Measurements from ENCODE around the gene E4F1.
A peak's percentile ranks its signal among the peaks of the same experiment; 100 is the strongest.

Gene E4F1

GRCh38 chr16:2276368-2277195, 53.2 kb downstream of the E4F1 start:
- no peak overlapping the region for H3K4me3 ChIP-seq (ENCODE audit: low read depth, low read length)
- TF ChIP-seq POLR2A (IDR thresholded peaks at IDR 0.05; ENCODE audit: extremely low read depth, insufficient read length) (no peak), MYC (IDR thresholded peaks at IDR 0.05; ENCODE audit: low read depth, low read length) (no peak), MAX (IDR thresholded peaks at IDR 0.05; ENCODE audit: low read depth, low read length) (no peak), CTCF (IDR thresholded peaks at IDR 0.05; ENCODE audit: low read depth, low read length) (no peak)
- DNase-seq (ENCODE audit: low read depth) = no peak

- TF ChIP-seq MYC (IDR thresholded peaks at IDR 0.05; ENCODE audit: low read depth, low read length) (no peak), POLR2A (IDR thresholded peaks at IDR 0.05; ENCODE audit: extremely low read depth, insufficient read length) (no peak), CTCF (IDR thresholded peaks at IDR 0.05; ENCODE audit: low read depth, low read length) (no peak), MAX (IDR thresholded peaks at IDR 0.05; ENCODE audit: low read depth, low read length) (no peak)
- H3K4me3 ChIP-seq (ENCODE audit: low read depth, low read length) = no peak overlapping the region
- no peak for DNase-seq (ENCODE audit: low read depth)
Measured at GRCh38 chr16:2277466-2278271, 54.3 kb downstream of the E4F1 start.

GRCh38 chr16:2278272-2278608, 54.8 kb downstream of the E4F1 start:
- TF ChIP-seq MAX (IDR thresholded peaks at IDR 0.05; ENCODE audit: low read depth, low read length) (no peak), CTCF (IDR thresholded peaks at IDR 0.05; ENCODE audit: low read depth, low read length) (peak; percentile 3), MYC (IDR thresholded peaks at IDR 0.05; ENCODE audit: low read depth, low read length) (no peak)
- H3K4me3 ChIP-seq (ENCODE audit: low read depth, low read length) = no peak overlapping the region
- no peak for DNase-seq (ENCODE audit: low read depth)

- H3K4me3 ChIP-seq (ENCODE audit: low read depth, low read length) = no peak overlapping the region
- no peak for DNase-seq (ENCODE audit: low read depth)
- no peak for TF ChIP-seq MYC (IDR thresholded peaks at IDR 0.05; ENCODE audit: low read depth, low read length)
- no peak for TF ChIP-seq MAX (IDR thresholded peaks at IDR 0.05; ENCODE audit: low read depth, low read length)
- no peak for TF ChIP-seq POLR2A (IDR thresholded peaks at IDR 0.05; ENCODE audit: extremely low read depth, insufficient read length)
- no peak for TF ChIP-seq CTCF (IDR thresholded peaks at IDR 0.05; ENCODE audit: low read depth, low read length)
Measured at GRCh38 chr16:2278956-2279800, 55.8 kb downstream of the E4F1 start.

GRCh38 chr16:2280461-2280860, 57.1 kb downstream of the E4F1 start:
- no peak for DNase-seq (ENCODE audit: low read depth)
- no peak for TF ChIP-seq CTCF (IDR thresholded peaks at IDR 0.05; ENCODE audit: low read depth, low read length)
- TF ChIP-seq POLR2A (IDR thresholded peaks at IDR 0.05; ENCODE audit: extremely low read depth, insufficient read length) = no peak
- TF ChIP-seq MAX (IDR thresholded peaks at IDR 0.05; ENCODE audit: low read depth, low read length) = no peak
- TF ChIP-seq MYC (IDR thresholded peaks at IDR 0.05; ENCODE audit: low read depth, low read length) = no peak
- H3K4me3 ChIP-seq (ENCODE audit: low read depth, low read length) = no peak overlapping the region

Data from NB4 (cell line).